ENCODE data around the gene CIT.
"Not testable (repeated sequence)": the region's sequence is repeated elsewhere in the genome, so short reads cannot be mapped to it uniquely, and the experiment has no call there.

Gene CIT, protein sequence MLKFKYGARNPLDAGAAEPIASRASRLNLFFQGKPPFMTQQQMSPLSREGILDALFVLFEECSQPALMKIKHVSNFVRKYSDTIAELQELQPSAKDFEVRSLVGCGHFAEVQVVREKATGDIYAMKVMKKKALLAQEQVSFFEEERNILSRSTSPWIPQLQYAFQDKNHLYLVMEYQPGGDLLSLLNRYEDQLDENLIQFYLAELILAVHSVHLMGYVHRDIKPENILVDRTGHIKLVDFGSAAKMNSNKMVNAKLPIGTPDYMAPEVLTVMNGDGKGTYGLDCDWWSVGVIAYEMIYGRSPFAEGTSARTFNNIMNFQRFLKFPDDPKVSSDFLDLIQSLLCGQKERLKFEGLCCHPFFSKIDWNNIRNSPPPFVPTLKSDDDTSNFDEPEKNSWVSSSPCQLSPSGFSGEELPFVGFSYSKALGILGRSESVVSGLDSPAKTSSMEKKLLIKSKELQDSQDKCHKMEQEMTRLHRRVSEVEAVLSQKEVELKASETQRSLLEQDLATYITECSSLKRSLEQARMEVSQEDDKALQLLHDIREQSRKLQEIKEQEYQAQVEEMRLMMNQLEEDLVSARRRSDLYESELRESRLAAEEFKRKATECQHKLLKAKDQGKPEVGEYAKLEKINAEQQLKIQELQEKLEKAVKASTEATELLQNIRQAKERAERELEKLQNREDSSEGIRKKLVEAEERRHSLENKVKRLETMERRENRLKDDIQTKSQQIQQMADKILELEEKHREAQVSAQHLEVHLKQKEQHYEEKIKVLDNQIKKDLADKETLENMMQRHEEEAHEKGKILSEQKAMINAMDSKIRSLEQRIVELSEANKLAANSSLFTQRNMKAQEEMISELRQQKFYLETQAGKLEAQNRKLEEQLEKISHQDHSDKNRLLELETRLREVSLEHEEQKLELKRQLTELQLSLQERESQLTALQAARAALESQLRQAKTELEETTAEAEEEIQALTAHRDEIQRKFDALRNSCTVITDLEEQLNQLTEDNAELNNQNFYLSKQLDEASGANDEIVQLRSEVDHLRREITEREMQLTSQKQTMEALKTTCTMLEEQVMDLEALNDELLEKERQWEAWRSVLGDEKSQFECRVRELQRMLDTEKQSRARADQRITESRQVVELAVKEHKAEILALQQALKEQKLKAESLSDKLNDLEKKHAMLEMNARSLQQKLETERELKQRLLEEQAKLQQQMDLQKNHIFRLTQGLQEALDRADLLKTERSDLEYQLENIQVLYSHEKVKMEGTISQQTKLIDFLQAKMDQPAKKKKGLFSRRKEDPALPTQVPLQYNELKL (N-terminal part only)

GRCh38 chr12:119876761-119877638 lies at the start of gene CIT:
TSS of gene CIT (minus strand) at chr12:119877320. CDS start at chr12:119876168, 1,152 bp downstream.
- peak; percentile 90 for DNase-seq (ENCODE audit: low read depth)

DNA sequence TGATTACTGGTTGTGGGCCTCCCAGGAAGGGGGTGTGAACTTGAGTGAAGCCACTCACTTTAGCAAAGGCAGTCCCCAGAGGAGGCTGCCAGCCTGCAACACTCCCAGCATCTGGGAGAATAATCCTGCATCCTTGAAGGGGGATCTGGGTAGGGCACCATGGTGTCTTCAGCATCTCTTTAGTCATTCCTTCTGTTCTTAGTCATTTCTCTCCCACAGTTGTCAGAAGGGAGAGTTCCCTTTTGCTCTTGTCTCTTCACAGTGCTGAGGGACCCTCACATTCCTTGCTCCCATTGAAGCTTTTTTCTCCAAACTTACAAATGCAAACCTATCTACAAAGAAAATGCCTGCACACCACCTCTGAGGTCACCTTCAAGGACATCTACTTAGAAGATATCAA lies 48.1 kb upstream of the CIT start:
- DNase-seq (ENCODE audit: low read depth), result no peak

GRCh38 chr12:119920064-119920463 lies 42.9 kb upstream of the CIT start:
- DNase-seq (ENCODE audit: low read depth), result no peak

- no peak for DNase-seq (ENCODE audit: low read depth)
These were observed 38.9 kb upstream of the CIT start for GRCh38 chr12:119915894-119916510.

DNA sequence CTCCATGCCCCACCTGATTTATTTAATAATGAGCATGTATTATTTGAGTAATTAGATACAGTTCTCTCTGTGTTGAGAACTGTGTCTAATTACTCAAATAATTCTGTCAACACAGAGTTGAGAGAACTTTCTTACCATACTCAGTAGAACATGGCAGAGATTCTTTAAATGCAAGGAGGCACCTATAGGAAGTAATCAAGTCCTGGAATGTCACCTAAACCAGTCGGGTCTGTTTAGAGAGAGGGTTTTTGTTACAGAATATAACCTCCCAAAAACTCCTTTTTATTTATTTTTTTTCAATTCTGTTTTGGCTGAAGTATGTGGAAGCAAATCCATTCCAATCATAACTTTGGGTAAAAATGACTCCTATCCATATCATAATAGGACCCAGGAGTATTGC lies 37.5 kb upstream of the CIT start:
- no peak for DNase-seq (ENCODE audit: low read depth)

- DNase-seq (ENCODE audit: low read depth), result no peak
These were observed 36.6 kb upstream of the CIT start for GRCh38 chr12:119913536-119914330.

- peak; percentile 34 for DNase-seq (ENCODE audit: low read depth)
These were observed 34.1 kb upstream of the CIT start for GRCh38 chr12:119911182-119911581.

DNA sequence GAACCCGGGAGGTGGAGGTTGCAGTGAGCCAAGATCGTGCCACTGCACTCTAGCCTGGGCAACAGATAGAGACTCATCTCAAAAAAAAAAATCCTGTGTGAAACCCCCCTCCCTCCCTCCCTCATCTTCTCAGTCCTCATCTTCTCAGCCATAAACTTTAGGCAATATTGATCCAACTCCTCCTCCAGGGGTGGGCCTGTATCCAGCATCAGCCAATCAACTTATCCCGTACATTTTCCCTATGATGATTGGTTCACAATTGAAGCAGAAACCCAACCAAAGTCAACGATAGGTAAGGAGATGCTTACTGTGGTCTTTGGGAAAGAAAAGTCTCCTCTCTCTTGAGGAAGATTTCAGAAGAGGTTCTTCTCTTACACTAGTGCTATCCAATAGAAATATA lies 33.5 kb upstream of the CIT start:
- no peak for DNase-seq (ENCODE audit: low read depth)

- peak; percentile 77 for DNase-seq (ENCODE audit: low read depth)
These were observed 25.0 kb upstream of the CIT start for GRCh38 chr12:119902084-119902509.

DNA sequence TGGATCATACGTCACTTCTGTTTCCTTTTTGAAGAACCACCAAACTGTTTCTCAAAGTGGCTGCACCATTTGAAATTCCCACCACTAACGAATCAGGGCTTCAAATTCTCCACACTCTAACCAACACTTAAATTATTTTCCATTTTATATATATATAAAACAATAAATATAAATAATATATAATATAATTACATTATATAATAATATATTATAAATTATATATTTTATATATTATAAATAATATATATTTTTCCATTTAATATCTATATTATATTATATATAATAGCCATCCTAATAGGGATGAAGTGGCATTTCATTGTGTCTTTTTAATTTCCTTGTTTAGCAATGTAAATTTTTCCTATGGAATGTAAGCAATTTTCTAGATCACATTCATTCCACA lies 24.6 kb upstream of the CIT start:
- DNase-seq (ENCODE audit: low read depth), result no peak

DNA sequence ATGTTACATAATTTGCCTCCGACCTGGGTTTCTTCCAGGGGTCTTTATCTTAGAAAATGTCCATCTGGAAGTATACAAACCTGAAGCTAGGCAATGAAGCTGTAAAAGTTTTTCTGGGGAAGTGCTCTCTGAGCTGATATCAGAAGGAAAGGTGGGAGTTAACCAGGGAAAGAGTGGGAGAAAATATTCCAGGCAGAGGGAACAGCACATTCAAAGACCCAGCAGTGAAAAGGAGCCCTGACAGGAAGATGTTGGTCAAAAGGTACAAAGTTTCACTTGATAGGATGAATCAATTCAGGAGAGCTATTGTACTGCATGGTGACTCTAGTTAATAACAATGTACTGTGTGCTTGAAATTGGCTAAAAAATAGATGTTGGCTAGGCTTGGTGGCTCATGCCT lies 17.8 kb upstream of the CIT start:
- no peak for DNase-seq (ENCODE audit: low read depth)

GRCh38 chr12:119892611-119893010 lies 15.5 kb upstream of the CIT start:
- DNase-seq (ENCODE audit: low read depth), result not testable (repeated sequence)

- no peak for DNase-seq (ENCODE audit: low read depth)
These were observed 8.4 kb upstream of the CIT start for GRCh38 chr12:119885549-119885948.

- DNase-seq (ENCODE audit: low read depth), result not testable (repeated sequence)
These were observed 6.7 kb upstream of the CIT start for GRCh38 chr12:119883791-119884190.

- no peak for DNase-seq (ENCODE audit: low read depth)
These were observed 6.1 kb upstream of the CIT start for GRCh38 chr12:119883237-119883636.

- DNase-seq (ENCODE audit: low read depth), result no peak
These were observed 474 bp upstream of the CIT start for GRCh38 chr12:119877639-119877948.

GRCh38 chr12:119870457-119870856 lies 6.7 kb downstream of the CIT start:
- DNase-seq (ENCODE audit: low read depth), result no peak

- peak; percentile 83 for DNase-seq (ENCODE audit: low read depth)
These were observed 7.4 kb downstream of the CIT start for GRCh38 chr12:119869720-119870119.

DNA sequence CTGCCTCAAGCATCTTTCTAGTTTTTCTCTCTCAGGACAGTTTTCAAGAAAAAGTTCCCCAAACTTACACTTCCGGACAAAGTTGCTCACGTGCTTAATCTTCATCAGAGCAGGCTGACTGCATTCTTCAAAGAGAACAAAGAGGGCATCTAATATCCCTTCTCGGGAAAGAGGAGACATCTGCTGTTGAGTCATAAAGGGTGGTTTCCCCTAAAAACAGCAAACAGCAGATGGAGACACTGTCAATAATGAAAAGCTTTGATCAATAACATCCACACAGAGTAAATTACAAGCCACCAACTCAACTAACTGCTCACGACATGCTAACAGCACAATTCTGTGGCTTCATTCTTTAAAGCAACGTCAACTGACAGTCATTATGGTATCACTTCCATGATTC lies 8.1 kb downstream of the CIT start:
- peak; percentile 5 for DNase-seq (ENCODE audit: low read depth)

DNA sequence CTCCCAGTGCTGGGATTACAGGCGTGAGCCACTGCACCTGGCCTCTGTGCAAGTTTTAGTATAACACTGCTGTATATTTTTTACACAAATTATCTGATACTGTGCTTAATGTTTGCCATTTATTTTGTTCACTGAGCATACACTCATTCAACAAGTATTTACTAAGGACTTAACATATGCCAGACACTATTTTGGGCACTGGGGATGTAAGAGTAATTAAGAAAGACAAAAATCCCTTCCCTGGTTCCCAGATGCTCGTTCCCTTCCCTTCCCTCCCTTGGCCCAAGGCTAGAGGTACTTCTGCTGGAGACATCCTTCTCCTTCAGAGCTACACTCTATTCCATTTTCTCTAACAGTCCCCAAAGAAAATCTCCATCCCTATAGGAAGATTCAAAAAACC lies 12.5 kb downstream of the CIT start:
- DNase-seq (ENCODE audit: low read depth), result no peak

Data from amniotic epithelial cell (primary cell).